Colon (tissue), 2 donors: ENCODE results near the gene GRAMD1B.
"Not testable (repeated sequence)": the region's sequence is repeated elsewhere in the genome, so short reads cannot be mapped to it uniquely, and the experiment has no call there.

Experiments
- FAIRE-seq: peaks from 2 replicates; lab custom pipeline; 2012; peaks lifted over from hg19 to GRCh38; lab: Jason Lieb, UNC
- donor health status: control.
- donor health status: control.

Gene GRAMD1B

DNA sequence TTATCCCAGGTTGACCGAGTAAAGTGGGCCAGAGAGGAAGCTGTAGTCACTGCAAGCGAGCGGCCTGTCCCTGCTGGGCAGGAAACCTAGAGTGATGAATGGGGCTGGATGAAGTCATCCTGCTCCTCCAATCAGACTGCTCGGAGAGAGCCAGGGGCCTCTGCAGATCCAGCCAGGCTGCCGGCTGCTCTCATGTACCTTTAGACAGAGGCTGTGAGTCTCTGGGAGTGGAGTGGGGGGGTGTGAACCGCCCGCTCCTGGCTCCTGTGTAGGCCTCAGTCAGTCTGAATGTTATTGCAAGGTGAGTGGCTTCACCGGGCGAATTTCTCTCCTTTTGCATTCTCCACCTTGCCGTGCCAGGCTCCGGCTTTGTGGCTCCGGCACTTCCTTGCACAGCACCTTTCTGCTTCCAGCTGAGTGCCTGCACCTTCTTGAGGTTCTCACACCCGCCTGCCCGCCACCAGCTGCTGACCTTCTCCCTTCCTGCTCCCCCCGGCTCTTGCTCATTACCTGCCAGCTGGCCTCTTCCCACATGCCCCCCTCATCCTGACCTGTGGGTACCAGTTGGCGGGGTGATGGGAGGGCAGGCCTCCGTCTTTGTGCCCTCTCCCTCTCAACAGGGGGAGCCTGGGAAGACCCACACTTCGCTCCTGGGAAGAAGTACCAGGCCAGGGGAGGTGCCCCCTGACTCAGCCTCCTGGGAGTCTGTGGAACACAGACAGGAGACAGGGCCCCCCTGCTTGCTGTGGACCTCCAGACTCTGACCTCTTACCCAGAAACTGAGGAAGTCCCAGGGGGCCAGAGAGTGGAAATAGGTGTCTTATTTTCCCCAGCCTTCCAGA is 79.9 kb downstream of the GRAMD1B start:
- FAIRE-seq, result no peak

GRCh38 chr11:123510579-123510905 is 80.5 kb downstream of the GRAMD1B start:
- no peak for FAIRE-seq

GRCh38 chr11:123511037-123511870 is 81.2 kb downstream of the GRAMD1B start:
- no peak for FAIRE-seq

DNA sequence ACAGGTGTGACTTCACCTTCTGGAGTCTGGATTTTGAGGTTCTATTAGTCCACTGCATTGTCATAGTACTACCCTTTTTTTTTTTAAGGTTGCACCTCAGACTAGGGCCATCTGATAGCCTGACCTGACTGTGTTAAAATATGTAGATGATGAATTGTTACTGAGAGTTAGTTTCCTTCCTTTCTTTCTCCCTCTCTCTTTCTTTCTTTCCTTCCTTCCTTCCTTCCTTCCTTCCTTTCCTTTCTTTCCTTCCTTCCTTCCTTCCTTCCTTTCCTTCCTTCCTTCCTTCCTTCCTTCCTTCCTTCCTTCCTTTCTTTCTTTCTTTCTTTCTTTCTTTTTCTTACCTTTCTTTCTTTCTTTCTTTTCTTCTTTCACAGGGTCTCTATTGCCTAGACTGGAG is 83.2 kb downstream of the GRAMD1B start:
- not testable (repeated sequence) for FAIRE-seq

DNA sequence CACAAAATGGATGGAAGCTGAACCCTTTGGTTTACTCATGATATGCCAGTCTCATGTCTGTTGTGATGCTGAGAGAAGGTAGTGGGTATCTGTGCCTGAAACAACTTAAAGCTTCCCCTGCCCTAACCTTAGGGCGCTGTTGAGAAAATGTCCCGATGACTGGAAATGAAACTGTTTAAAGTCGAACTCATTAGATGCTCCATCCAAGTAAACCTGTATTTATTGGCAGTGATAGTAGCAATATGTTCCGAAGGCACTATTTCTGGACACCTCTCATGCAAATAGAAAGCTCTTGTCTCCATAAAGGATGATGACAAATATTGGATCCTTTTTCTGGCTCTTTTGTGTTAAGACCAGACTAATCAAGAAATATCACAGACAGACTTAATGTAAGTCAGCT is 86.2 kb downstream of the GRAMD1B start:
- no peak for FAIRE-seq

DNA sequence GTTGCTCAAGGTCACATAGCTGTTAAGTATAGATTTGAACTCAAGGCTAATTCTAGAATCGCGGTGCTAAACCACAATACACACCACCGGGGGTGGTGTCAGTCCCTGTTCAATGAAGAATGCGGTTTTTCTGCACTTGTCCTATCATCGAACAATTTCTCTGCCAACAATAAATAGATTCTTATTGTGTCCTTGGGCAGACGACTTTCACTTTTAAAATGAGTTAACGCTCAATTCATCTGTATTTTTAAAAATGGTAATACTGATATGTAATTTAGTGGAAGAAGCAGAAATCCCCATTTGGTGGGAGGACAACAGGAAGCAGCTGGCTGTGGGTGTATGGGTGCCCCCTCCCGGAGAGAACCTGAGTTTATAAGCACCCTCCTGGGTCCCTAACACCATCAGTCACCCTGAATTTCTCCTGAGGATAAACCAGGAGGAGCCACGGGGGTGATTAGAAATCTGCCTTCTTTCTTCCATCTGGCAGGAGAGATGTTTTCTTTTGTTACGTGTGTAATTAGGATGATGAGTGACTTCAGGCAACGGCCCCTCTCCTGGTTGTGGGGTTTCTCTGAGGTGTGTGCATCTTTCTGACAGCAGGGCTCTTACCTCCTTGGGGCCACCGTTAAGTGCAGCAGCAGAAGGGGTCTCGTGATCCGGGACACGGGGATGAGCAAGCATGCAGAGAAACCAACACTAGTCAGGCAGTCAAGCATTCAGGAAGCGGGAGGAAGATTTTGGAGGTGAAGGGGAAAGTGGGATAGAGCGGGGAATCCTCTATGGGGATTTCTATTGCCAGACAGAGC is 87.7 kb downstream of the GRAMD1B start:
- no peak for FAIRE-seq

- FAIRE-seq, result no peak
Measured at GRCh38 chr11:123518496-123519054, 88.5 kb downstream of the GRAMD1B start.

GRCh38 chr11:123519055-123519796 is 89.2 kb downstream of the GRAMD1B start:
- no peak for FAIRE-seq

GRCh38 chr11:123519797-123520193 is 89.7 kb downstream of the GRAMD1B start:
- FAIRE-seq, result no peak

DNA sequence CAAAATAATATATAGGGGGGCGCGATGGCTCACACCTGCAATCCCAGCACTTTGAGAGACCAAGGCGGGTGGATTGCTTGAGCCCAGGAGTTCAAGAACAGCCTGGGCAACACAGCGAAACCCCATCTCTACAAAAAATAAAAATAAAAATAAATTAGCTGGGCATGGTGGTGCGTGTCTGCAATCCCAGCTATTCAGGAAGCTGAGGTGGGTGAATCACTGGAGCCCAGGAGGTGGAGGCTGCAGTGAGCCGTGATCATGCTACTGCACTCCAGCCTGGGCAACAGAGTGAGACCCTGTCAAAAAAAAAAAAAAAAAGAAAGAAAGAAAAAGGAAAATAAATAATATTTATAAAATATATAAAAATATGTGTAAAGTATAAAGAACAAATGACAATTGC is 90.4 kb downstream of the GRAMD1B start:
- not testable (repeated sequence) for FAIRE-seq

DNA sequence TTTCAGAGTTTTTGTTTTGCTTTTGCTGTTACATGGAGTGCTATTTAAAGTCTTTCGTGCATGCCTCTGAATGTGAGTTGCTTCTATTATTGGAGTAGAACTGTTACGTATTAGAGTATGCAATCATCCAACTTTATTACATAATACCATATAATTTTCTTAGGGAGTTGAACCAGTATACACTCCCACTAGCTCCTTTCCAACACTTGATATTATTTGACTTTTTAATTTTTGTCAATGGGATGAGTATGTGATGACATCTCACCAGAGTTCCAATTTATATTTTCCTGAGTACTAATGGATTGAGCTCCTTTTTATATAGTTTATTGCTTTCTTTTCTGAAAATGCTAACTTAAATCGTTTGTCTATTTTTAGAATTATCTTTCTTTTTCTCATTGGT is 90.9 kb downstream of the GRAMD1B start:
- no peak for FAIRE-seq

GRCh38 chr11:123521930-123522329 is 91.9 kb downstream of the GRAMD1B start:
- no peak for FAIRE-seq

GRCh38 chr11:123523539-123523938 is 93.5 kb downstream of the GRAMD1B start:
- no peak for FAIRE-seq

DNA sequence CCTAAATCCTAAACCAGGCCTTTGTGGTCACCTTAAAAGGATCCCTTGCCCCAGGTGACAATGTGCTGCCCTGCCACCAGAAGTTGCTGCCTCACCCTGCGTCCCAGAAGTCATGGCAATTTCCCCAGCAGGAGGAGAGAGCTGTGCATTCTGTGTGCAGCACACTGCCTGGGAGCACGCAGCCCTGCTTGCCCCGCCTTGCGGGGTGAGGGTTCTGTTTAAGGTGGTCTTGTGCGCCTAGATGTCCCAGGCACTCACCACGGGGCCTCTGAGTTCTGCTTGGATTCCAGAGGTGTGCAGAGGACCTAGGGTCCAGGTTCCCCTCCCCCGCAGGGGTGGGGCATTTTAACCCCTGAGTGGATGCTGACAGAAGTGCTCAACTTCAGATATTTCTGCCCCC is 95.0 kb downstream of the GRAMD1B start:
- FAIRE-seq, result no peak

DNA sequence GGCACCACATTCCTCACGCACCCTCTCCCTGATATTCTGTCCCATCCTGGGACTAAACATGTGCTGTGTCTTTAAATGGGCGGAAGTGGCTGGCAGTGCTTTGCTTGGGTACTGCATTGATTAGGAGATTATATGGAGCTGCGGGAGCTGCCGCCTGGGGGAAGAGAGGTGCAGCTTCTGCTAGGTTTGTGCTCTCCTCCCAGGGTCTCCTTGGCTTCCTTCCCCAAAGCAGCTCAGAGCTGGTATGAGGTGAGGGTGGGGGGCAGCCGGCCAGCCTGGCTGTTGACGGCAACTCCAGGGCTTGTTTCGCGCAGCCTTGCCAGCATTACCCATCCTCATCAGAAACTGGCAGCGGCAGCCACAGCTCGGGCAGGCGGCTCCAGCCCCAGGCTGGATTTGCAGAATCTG is 95.4 kb downstream of the GRAMD1B start:
- no peak for FAIRE-seq

DNA sequence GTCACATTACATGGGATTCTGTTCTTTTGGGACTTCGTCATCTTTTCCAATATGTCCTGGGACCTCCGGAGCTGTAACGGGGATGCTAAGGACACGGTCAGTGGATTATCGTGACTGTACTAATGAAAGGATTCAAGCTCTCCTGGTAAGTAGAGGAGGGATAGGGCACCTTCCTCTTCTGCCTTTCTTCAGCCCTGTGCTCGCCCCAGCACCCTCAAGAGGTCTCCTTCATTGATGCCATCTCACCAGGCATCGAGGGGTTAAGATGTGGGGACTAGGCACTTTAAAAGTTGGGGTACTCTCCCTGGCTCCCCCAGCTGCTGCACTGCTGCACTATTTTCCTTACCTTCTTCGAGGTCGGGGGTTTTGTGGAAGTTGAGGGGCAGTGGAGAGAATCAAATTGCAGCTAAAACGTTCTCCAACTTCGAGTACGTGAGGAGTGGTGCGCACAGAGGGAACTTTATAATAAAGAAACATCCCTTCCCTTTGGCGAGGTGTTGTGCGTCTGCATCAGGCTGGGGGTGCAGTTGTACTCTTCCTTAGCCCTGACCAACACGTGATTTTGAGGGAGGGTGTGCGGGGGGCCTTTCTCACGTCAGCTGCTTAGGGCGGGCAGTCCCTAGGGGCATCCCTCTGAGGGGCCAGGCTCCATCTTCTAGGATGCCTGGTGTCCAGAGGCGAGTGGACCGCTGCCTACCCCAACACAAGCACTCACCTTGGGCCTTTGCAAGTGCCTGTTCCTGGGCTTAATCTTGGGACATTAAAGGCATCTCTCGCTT is 96.1 kb downstream of the GRAMD1B start:
- FAIRE-seq, result no peak

GRCh38 chr11:123526918-123527317 is 96.8 kb downstream of the GRAMD1B start:
- FAIRE-seq, result no peak

GRCh38 chr11:123527526-123527925 is 97.5 kb downstream of the GRAMD1B start:
- no peak for FAIRE-seq

- FAIRE-seq, result no peak
Measured at GRCh38 chr11:123527947-123528346, 97.9 kb downstream of the GRAMD1B start.

- no peak for FAIRE-seq
Measured at GRCh38 chr11:123531325-123531724, 101.3 kb downstream of the GRAMD1B start.

DNA sequence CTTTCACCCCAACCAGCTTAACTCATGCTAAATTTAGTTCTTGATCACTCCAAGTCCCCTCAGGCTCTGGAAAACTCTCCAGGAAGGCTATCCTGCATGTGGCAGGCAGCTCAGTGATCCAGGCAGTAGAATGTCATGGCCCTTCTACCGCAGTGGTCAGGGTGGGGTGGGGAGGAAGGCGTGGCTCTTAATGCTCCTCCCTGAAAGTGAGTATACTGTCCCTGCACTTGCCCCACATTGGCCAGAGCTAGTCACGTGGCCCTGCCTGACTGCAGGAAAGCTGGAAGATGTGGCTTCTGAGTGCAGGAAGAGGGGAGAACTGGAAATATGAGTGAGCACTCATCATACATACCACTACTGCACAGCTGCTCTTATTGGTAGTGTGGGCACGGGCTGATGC is 102.1 kb downstream of the GRAMD1B start:
- no peak for FAIRE-seq
